Stimulated activated CD8-positive, alpha-beta memory T cell treated with anti-CD3 and anti-CD28 coated beads, Interleukin-7, amount 100 ng/mL, for 1 hour (primary cell): Measurements from ENCODE around the gene AUTS2.

Experiments
- DNase-seq, 2 donors: peaks; one replicate each; pipeline ENCODE4 v3.0.0-alpha.2; 2020; ENCODE audit warnings: low read depth in 2 of 2

Gene AUTS2

DNA sequence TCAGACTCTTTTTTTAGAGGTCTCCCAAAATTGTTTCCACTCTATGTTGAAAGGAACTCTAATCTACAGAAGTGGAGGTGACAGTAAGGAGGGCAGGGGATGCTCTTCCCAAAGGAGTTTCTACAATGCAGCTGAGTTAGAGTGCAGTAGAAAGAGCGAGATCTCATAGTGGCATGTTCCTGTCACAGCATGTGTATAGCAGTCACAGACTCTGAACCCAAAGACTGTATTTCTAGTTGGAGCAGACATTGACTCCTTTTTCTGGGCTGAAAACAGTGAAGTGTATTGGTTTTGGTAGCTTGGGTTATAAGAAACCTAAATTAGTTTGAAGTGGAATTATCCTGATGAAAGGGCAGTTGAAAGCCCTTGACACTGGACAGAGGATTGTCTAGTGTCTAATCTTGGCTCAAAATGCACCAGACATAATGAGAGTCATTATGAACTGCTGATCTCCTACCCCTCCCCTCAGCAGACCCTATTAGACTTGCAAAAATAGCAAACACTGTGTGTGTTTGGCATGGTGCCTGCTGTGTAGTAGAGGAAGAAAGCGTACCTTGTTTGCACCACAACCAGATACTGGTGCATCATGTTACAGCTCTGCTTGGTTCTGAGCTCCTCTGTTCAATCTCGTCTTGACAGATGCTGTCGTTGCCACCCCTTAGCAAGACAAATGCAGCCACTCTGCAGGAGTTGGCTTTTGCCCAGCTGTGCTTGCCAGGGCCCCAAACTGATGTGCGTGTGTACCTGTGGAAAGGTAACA lies 336.0 kb downstream of the AUTS2 start:
- no peak for DNase-seq

DNA sequence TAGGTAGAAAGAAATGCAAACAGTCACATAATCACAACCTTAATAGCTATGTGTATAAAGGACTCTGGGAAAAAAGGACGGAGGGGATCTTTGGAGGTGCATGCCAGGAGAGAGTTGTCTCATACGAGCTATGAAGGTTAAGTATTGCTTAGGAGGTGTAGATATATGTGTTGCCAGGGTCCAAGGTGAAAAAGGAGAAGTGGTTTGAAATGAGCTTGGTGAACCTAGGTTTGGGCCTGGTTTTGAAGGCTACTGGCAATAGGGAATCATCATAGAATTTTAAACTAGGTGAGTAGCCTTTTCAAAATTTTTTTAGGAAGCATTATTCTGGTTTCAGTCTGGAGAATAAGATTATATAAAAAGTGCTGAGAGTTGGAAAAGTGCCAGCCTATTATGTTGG lies 336.8 kb downstream of the AUTS2 start:
- DNase-seq: no peak

GRCh38 chr7:69937097-69937496 lies 338.8 kb downstream of the AUTS2 start:
- no peak for DNase-seq

DNA sequence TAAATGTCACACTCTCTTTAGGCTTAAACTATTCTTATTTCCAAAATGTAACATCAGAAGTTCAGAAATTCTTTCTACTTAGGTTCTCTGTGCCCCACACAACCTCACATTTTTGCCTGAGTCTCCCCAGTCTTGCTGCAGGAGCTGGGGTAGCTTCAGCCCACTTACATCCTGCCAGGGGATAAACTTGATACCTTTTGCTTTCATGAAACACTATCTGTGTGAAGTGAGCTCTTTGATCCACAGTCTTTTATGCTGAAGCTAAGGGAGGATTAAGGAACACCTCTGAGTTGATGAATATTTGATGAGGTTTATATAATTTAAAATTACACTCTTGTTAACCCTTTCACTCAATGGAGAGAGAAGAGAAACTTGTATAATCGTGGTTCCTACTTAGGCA lies 341.0 kb downstream of the AUTS2 start:
- no peak for DNase-seq

DNA sequence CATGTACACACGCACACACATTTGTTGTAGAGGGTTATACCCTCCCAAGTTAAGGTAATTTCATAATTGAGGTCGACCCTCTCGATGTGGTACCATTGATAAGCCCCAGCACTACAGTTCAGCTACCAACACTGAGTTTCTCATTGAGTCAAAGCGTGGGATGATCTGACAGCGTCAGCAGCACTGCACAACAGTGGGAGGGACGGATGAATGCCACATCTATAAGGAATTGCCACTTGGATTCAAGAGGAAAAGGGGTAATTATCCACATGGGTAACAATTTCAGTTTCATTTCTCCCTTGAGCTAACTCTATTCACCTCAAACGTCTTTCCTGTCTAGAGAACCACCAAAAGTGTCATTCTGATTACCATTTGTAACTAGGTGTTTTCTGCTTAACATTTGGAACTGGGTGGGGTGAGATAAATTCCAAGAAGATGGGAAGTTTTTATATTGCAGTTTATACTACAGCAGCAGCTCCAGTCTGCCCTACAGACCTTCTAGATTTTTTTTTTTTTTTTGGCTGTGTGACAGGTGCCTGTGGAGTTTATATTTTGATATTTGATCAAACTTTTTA lies 342.9 kb downstream of the AUTS2 start:
- no peak for DNase-seq

DNA sequence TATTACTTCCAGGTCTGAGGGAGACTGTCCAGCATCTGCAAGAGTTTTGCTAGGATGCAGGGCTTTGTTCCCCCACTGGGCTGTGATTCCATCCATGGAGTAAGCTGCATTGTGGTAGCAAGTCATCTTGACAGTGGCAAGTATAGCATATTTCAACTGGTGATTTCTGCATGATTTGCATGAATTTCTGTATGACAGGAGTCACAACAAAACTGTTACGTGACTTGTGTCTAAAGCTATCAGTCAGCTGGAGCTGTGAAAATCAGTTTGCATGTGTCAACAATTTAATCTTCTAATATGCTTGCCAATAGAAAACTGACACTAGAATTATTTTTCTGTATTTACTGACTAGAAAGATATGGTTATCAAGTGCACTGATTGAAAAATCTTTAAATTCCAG lies 344.3 kb downstream of the AUTS2 start:
- no peak for DNase-seq

- DNase-seq: no peak
Measured at GRCh38 chr7:69946901-69947300, 348.6 kb downstream of the AUTS2 start.

GRCh38 chr7:69947998-69948397 lies 349.7 kb downstream of the AUTS2 start:
- DNase-seq: no peak

DNA sequence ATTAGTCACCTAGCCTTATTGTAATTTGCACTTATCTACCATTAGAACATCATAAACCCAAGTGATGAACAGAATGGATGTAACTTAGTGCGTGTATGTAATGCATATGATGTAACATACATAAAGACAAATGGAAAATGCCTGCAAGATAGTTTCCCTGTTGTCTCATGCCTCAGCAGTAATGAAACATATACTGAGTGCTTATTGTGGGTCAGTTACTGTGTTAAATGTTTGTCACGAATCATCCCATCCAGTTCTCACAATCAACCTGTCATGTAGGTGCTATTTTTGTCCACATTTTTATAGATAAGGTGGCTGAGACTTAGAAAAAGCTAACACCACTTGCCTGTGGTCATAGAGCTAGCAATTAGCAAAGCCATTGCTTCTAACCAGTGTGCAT lies 350.8 kb downstream of the AUTS2 start:
- no peak for DNase-seq

DNA sequence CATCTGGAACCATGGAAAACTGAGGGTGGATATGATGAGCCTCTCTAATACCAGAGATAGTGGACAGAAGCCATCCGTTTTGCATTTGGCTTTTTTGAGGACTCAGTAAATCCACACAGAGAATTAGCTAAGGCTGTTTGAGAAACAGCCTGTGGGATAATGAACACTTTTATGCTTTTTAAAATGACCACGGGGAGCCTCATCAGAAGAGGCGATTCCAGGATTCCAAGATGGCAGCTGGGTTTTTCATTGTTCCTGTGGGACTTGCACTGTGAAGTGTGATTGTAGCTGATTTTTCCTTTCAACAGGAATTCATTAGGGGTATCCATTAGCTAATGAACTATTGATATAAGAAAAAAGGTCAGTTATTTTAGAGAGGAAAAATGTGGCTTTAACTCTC lies 353.2 kb downstream of the AUTS2 start:
- no peak for DNase-seq

DNA sequence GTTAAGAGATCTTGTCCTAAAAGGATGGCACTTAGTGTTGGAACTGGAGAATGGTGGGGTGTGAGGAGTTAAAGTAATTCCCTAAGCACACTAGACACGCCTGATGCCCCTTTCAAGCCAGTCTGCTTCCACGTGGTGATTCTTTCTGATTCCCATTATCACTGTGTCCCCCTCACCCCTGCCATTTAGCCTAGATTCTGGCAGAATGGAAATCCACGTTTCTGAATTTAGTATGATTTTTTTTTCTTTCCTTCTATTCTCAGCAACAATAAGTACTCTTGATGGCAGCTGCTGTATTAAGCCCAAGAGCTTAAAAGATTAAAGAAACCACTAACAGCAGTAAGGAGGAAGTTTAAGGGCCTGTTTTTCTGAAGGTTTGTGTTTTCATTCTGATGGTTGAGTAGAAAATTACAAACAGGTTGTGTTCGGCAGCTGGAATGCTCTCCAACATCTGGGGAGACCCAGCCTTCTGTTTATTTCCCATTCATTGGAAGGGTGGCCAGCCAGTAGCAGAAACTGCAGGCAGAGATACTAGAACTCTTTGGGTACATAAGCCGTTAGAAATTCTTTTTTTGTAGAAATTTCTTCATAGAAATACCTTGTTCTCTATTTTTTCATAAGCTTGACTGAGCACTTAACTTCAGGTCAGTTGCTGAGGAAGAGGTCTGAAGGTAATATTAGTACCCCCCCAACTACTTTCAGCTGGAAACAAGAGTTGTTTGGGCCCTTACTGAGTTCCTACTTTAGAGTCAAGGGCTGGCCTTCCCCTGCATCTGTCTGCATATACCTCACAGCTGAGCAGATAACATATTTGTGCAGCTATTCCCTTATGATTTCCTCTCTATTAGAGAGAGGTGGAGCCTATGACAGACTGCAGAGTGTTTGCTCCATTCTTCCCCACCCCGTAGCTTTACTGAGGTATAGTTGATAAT lies 355.1 kb downstream of the AUTS2 start:
- DNase-seq: no peak

- no peak for DNase-seq
Measured at GRCh38 chr7:69956541-69956940, 358.3 kb downstream of the AUTS2 start.

- no peak for DNase-seq
Measured at GRCh38 chr7:69957661-69958060, 359.4 kb downstream of the AUTS2 start.

- no peak for DNase-seq
Measured at GRCh38 chr7:69959789-69960499, 361.7 kb downstream of the AUTS2 start.

DNA sequence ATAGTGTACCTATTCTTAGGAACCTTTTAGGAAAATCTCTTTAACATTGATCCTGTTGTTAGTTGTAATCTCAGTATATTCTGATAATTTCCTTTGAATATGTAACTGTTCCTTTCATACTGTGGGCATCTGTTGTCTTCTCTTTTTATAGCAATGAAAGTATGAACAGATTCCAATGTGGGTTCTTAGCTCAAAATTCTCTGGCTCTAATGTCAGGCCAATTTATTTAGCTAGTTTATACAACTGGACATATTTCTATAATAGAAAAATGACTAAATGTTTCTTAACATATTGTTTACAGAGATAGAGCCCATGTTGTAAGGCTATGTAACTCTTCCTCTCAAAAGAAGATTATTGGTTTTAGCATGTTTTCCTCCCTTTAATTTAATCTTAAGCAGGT lies 363.2 kb downstream of the AUTS2 start:
- DNase-seq: no peak

- DNase-seq: no peak
Measured at GRCh38 chr7:69962186-69963065, 364.2 kb downstream of the AUTS2 start.

DNA sequence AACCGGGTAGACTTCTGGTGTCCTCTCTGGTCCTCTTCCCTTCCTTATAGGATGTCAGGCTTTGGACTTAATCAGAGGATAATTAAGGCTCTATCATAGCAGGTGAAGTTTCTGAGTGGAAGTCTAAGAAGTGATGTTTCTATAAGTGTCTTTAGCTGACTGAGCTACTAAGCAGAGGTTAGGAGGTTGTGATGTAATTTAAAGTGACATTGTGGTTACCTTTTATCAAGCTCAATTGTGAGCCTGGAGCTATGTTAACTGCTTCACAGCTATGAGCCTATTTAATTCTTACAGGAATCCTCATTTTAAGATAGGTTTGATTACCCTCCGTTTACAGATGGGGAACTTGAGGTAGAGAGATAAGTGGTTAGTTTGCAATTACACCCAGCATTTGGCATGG lies 365.1 kb downstream of the AUTS2 start:
- no peak for DNase-seq

DNA sequence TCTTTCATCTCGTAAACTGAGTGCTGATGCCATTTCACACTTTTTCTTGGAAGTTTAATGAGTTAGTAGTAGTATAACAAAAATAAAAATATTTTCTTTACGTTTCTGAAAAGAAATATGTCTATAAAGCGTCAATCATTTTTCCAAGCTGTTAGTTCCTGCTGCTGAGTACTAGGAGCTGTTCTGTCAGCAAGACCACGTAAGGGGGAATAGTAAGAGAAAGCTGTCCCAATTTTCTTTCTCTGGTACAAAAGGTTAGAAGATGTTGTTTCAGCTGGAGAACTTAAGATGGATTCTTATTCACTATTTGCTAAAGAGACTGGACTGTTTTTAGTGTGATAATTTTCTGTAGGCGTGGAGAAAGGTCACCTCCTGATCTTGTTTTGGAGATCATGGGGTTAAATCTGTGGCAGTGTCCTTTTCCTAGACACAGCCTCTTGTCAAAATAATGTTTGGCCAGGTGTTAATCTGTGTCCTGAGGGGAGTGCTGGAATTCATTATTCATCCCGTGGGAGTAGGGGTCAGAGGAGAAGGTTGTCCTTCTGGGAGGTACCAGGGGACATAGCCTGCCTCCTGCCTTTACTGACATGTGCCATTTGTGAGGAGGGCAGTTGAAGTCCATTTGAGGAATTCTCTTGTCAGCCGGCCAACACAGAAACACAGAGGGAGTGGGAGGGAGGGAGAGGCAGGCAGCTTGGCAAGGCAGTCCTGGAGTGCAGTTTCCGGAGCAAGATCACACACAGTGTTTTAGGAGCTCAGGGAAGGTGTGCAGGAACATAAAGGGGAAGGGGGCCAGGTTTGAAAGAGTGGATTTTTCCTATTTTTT lies 368.7 kb downstream of the AUTS2 start:
- no peak for DNase-seq

DNA sequence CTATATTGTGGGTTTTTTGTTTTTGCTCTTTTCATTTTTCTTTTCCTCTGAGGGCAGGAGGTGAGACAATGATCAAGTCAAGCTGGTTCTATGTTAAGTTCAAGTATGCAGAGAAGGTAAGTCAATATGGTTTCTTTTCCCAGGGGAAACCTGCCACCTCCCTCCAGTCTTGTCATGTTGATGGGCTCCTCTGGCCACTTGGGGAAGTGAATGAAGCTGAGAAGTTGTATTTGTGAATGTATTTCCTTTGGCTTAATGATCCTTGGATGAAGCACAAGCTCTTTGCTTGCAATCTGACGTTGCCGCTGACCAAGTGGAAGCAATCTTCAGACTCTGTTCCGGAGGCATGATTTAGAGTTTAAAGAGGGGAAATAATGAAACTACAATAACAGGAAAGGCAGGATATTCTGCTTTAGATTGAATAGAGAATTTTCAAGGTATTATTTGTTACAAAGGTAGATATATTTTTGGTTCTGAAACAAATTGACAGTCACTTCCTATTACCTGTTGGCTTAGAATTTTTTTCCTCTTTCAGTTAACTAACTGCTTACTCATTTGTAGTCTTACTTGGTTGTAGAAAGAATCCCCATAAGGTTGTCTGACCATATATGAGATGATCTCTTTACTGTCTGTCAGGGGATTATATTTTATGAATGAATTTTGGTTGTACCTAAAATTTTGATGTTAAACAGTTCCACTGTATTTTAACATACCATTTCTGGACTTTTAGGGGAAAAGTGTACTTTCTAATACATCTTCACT lies 369.6 kb downstream of the AUTS2 start:
- DNase-seq: no peak
